ENCODE data around the gene ZNF3. TPM values are rescaled to one million over a fixed set of nuclear protein-coding genes. Genes with fewer than 3 reads are reported as not detected.
A peak's percentile ranks its signal among the peaks of the same experiment; 100 is the strongest.
"Not testable (repeated sequence)": the region's sequence is repeated elsewhere in the genome, so short reads cannot be mapped to it uniquely, and the experiment has no call there.

The ZNF3 gene
- 10 to 100 TPM; 35.6 to 57.3 (median 54.5) TPM for polyA plus RNA-seq (ENCODE audit: insufficient read length in 4 of 4)

- peak; percentile 96 to 99 (median 98) for DNase-seq (ENCODE audit: low read depth in 4 of 4, low spot score in 3 of 4)
Observed at GRCh38 chr7:100081535-100082102, at the start of gene ZNF3. Gene ZNF3 (minus strand): TSS chr7:100081723. CDS start chr7:100077357, 4,366 bp downstream.

GRCh38 chr7:100130608-100131453 is 49.3 kb upstream of the ZNF3 start:
- no peak for DNase-seq (ENCODE audit: low read depth in 4 of 4, low spot score in 3 of 4)

GRCh38 chr7:100130220-100130607 is 48.7 kb upstream of the ZNF3 start:
- DNase-seq (ENCODE audit: low read depth in 4 of 4, low spot score in 3 of 4), result not testable (repeated sequence)

- no peak for DNase-seq (ENCODE audit: low read depth in 4 of 4, low spot score in 3 of 4)
Observed at GRCh38 chr7:100128637-100128963, 47.1 kb upstream of the ZNF3 start.

- DNase-seq (ENCODE audit: low read depth in 4 of 4, low spot score in 3 of 4), result no peak
Observed at GRCh38 chr7:100127866-100128636, 46.5 kb upstream of the ZNF3 start.

GRCh38 chr7:100126931-100127865 is 45.7 kb upstream of the ZNF3 start, which contains the start of gene MBLAC1:
Gene MBLAC1 (plus strand): TSS chr7:100126967. CDS start chr7:100127396, 429 bp downstream.
- peak; percentile 89 to 93 (median 92) for DNase-seq (ENCODE audit: low read depth in 4 of 4, low spot score in 3 of 4)

- DNase-seq (ENCODE audit: low read depth in 4 of 4, low spot score in 3 of 4), result no peak
Observed at GRCh38 chr7:100126239-100126930, 44.9 kb upstream of the ZNF3 start.

- DNase-seq (ENCODE audit: low read depth in 4 of 4, low spot score in 3 of 4), result no peak
Observed at GRCh38 chr7:100124301-100125230, 43.0 kb upstream of the ZNF3 start.

GRCh38 chr7:100122568-100122967 is 41.0 kb upstream of the ZNF3 start:
- no peak for DNase-seq (ENCODE audit: low read depth in 4 of 4, low spot score in 3 of 4)

GRCh38 chr7:100122067-100122466 is 40.5 kb upstream of the ZNF3 start:
- no peak for DNase-seq (ENCODE audit: low read depth in 4 of 4, low spot score in 3 of 4)

- DNase-seq (ENCODE audit: low read depth in 4 of 4, low spot score in 3 of 4), result no peak
Observed at GRCh38 chr7:100120733-100121036, 39.2 kb upstream of the ZNF3 start.

GRCh38 chr7:100119970-100120732 is 38.6 kb upstream of the ZNF3 start:
- no peak for DNase-seq (ENCODE audit: low read depth in 4 of 4, low spot score in 3 of 4)

- DNase-seq (ENCODE audit: low read depth in 4 of 4, low spot score in 3 of 4), result peak; percentile 92 to 93 (median 93)
Observed at GRCh38 chr7:100119072-100119969, 37.8 kb upstream of the ZNF3 start, which contains the start of the genes CNPY4 and TAF6. Gene CNPY4 (plus strand): TSS chr7:100119634. CDS start chr7:100119745, 111 bp downstream. Gene TAF6 (minus strand): TSS chr7:100119358. CDS start chr7:100114209, 5,149 bp downstream.

- no peak for DNase-seq (ENCODE audit: low read depth in 4 of 4, low spot score in 3 of 4)
Observed at GRCh38 chr7:100118388-100119071, 37.0 kb upstream of the ZNF3 start.

- no peak for DNase-seq (ENCODE audit: low read depth in 4 of 4, low spot score in 3 of 4)
Observed at GRCh38 chr7:100115026-100115425, 33.5 kb upstream of the ZNF3 start.

- DNase-seq (ENCODE audit: low read depth in 4 of 4, low spot score in 3 of 4), result no peak
Observed at GRCh38 chr7:100111914-100112313, 30.4 kb upstream of the ZNF3 start.

Data from left renal pelvis (tissue), 4 donors.